Adrenal gland (tissue), 12 donors: ENCODE data around the gene VWA5B2. TPM values are rescaled to one million over a fixed set of nuclear protein-coding genes. Genes with fewer than 3 reads are reported as not detected.

Source experiments
- DNase-seq, 7 donors: peaks; one replicate each; pipeline ENCODE4 v3.0.0-alpha.2; 2019 to 2020
- H3K27ac ChIP-seq, 5 donors: fragments of 200-600 bp; sonication (generic) in 4 of 5; 1 replicate in 3 of 5; 2 replicates in 2 of 5; pipeline versions ENCODE4 v1.5.1 to v1.8.0; 2016 to 2020; ENCODE audit warnings: mild to moderate bottlenecking in 1 of 5
- H3K27me3 ChIP-seq: fragments of 200-600 bp; 2 replicates; pipeline ENCODE4 v1.8.0; 2021
- H3K36me3 ChIP-seq, 2 donors: fragments of 200-600 bp; replicated peaks in 1 of 2; 1 replicate in 1 of 2; 2 replicates in 1 of 2; pipeline versions ENCODE4 v1.5.1 to v1.8.0; 2018 to 2022
- H3K4me1 ChIP-seq, 2 donors: fragments of 200-600 bp; replicated peaks in 1 of 2; 1 replicate in 1 of 2; 2 replicates in 1 of 2; pipeline versions ENCODE4 v1.5.1 to v1.8.0; 2018 to 2021
- H3K4me3 ChIP-seq, 4 donors: fragments of 200-600 bp; sonication (generic) in 3 of 4; one replicate each; pipeline ENCODE4 v1.5.1; 2016 to 2018
- H3K9me3 ChIP-seq, 3 donors: fragments of 200-600 bp; sonication (generic) in 1 of 3; replicated peaks in 1 of 3; 1 replicate in 2 of 3; 2 replicates in 1 of 3; pipeline versions ENCODE4 v1.5.1 to v1.8.0; 2016 to 2021
- POLR2A ChIP-seq, 2 donors: fragments of 450-650 bp; IDR thresholded peaks; one replicate each; pipeline ENCODE4 v1.6.1; 2017; ENCODE audit warnings: antibody characterized with exemption in 2 of 2, mild to moderate bottlenecking in 2 of 2, moderate library complexity in 1 of 2
- WGBS, 4 donors: extraction: QIAGEN DNeasy Blood & Tissue Kit in 2 of 4; methylation state at CpG; one replicate each; pipeline versions ENCODE4 v1.1.5 to v1.1.7; 2013 to 2017; 5-methylcytosine and 5-hydroxymethylcytosine counted together
- intact Hi-C, 2 donors: fragments of 100-400 bp; cut with DNase I; formaldehyde crosslinking; loops; one replicate each; pipeline versions ENCODE4 v1.14.1 to v1.15.0; 2022 to 2023
- polyA plus RNA-seq, 3 donors: library from polyadenylated mRNA; stranded (reverse); fragments of 200-250 nt in 2 of 3; fragments of 350-450 nt in 1 of 3; fragmentation: Illumina TruSeq in 1 of 3; extraction: RNeasy Lipid Tissue Mini Kit (QIAGEN cat#74804) in 1 of 3; gene quantifications; one replicate each; pipeline ENCODE4 v1.2.3, GENCODE V29; 2013 to 2014
- total RNA-seq, 9 donors: library from RNA; depleted of rRNA in 4 of 9; stranded (reverse); fragments of >200 nt in 4 of 9; fragments of 120-200 nt in 1 of 9; fragmentation: NEBNext Ultra II Directional in 1 of 9; extraction: Animal tissue kit (Norgen Biotek cat#: 25700) in 1 of 9; gene quantifications; one replicate each; pipeline versions ENCODE4 v1.1.0 to v1.2.4, GENCODE V29; 2013 to 2023
- TF ChIP-seq, protein P1 (sequence below), 6 experiments: fragments of 450-650 bp in 4 of 6; fragments of 200-600 bp in 2 of 6; sonication (generic) in 1 of 6; IDR thresholded peaks; 1 replicate in 5 of 6; 2 replicates in 1 of 6; pipeline versions ENCODE4 v1.5.1 to v1.8.0; 2016 to 2021; ENCODE audit warnings: antibody characterized with exemption in 6 of 6, mild to moderate bottlenecking in 2 of 6, moderate library complexity in 1 of 6
- donor health status: healthy with polysubstance abuse.
- donor health status: Bipolar disorder and iron deficiency.
- donor health status: DM: yes; HTN: yes; CAD: no.
- donor health status: DM: no; HTN: no; CAD: no.
- donor health status: DM: no; HTN: no; CAD: no.
- donor health status: DM: yes; HTN: yes; CAD: no.

VWA5B2 gene
- total and polyA plus RNA-seq, 12 donors, result 1.1 to 1,120 (median 65.8) TPM

DNA sequence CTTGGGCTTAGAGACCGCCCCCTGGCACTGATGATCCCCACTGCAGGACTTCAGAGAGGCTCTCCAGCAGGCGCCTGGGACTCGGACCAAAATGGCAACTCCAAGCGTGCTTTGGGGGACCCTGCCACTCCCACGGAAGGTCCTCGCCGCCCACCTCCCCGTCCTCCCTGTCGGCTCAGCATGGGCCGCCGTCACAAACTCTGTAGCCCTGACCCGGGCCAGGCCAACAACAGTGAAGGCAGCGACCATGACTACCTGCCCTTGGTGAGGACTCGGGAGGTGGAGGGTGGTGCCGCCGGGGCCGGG is 11.7 kb downstream of the VWA5B2 start:
- TF ChIP-seq, protein P1, sequence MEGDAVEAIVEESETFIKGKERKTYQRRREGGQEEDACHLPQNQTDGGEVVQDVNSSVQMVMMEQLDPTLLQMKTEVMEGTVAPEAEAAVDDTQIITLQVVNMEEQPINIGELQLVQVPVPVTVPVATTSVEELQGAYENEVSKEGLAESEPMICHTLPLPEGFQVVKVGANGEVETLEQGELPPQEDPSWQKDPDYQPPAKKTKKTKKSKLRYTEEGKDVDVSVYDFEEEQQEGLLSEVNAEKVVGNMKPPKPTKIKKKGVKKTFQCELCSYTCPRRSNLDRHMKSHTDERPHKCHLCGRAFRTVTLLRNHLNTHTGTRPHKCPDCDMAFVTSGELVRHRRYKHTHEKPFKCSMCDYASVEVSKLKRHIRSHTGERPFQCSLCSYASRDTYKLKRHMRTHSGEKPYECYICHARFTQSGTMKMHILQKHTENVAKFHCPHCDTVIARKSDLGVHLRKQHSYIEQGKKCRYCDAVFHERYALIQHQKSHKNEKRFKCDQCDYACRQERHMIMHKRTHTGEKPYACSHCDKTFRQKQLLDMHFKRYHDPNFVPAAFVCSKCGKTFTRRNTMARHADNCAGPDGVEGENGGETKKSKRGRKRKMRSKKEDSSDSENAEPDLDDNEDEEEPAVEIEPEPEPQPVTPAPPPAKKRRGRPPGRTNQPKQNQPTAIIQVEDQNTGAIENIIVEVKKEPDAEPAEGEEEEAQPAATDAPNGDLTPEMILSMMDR (IDR thresholded peaks at IDR 0.05), result no peak
- TF ChIP-seq POLR2A (IDR thresholded peaks at IDR 0.05), result no peak
- Histone ChIP-seq H3K9me3 (no peaks in the 10 kb centered on the region), H3K36me3 (peaks cover 0 to 48% of the 10 kb centered on the region in 2 donors), H3K4me3 (peak overlapping the region in 1 of 4 donors; percentile 23), H3K27me3 (no peaks in the 10 kb centered on the region), H3K27ac (peak overlapping the region in 2 of 5 donors; percentile 66 to 67), H3K4me1 (peaks cover 0 to 20% of the 10 kb centered on the region in 2 donors)
- intact Hi-C loops, result loop anchor here (5.0 to 10.0 kb wide), 2 partner anchors 94 to 346 kb away; no protein-coding TSS in a partner anchor
- no peak for DNase-seq
- 20 to 34% (median 29%) methylated on average over 4 to 17 of the region's 17 CpGs; no CpG with 5 or more reads in 1 of the 4 donors for WGBS, 4 donors

DNA sequence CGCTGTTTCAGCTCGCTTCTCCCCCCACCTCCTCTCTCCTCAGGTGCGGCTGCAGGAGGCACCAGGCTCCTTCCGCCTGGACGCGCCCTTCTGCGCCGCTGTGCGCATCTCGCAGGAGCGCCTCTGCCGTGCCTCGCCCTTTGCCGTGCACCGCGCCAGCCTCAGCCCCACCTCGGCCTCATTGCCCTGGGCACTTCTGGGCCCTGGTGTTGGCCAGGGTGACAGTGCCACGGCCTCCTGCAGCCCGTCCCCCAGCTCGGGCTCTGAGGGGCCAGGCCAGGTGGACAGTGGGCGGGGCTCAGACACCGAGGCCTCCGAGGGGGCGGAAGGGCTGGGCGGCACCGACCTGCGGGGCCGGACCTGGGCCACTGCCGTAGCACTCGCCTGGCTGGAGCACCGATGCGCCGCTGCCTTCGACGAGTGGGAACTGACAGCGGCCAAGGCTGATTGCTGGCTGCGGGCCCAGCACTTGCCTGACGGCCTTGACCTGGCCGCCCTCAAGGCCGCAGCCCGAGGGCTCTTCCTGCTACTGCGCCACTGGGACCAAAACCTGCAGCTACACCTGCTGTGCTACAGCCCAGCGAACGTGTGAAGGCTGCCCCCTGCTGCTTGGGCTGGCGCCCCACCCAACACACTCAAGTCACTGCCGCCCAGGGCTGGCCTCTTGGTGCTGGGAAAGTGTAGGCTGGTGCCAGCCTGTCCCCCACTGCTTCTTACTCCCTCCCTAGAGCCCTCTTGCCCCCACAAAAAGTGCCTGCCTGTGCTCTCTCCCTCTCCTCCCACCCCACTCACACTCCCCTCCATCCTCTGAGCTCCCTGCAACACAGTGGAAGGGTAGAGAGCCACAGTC is 12.3 kb downstream of the VWA5B2 start:
- intact Hi-C loops, result loop anchor here (5.0 to 10.0 kb wide), 2 partner anchors 94 to 347 kb away; no protein-coding TSS in a partner anchor
- H3K36me3 ChIP-seq, result peaks cover 0 to 44% of the 10 kb centered on the region in 2 donors
- H3K27me3 ChIP-seq, result no peaks in the 10 kb centered on the region
- peak overlapping the region in 1 of 4 donors; percentile 23 for H3K4me3 ChIP-seq
- DNase-seq, result peak; percentile 75 to 91 (median 86)
- H3K4me1 ChIP-seq, result peaks cover 0 to 20% of the 10 kb centered on the region in 2 donors
- 18 to 43% (median 29%) methylated on average over 6 to 46 of the region's 46 CpGs for WGBS, 4 donors
- no peaks in the 10 kb centered on the region for H3K9me3 ChIP-seq
- peak in 1 of 2 donors; percentile 25 for TF ChIP-seq POLR2A (IDR thresholded peaks at IDR 0.05)
- TF ChIP-seq, protein P1 (IDR thresholded peaks at IDR 0.05), result peak; percentile 38 to 80 (median 73)
- peak overlapping the region in 2 of 5 donors; percentile 66 to 67 for H3K27ac ChIP-seq

DNA sequence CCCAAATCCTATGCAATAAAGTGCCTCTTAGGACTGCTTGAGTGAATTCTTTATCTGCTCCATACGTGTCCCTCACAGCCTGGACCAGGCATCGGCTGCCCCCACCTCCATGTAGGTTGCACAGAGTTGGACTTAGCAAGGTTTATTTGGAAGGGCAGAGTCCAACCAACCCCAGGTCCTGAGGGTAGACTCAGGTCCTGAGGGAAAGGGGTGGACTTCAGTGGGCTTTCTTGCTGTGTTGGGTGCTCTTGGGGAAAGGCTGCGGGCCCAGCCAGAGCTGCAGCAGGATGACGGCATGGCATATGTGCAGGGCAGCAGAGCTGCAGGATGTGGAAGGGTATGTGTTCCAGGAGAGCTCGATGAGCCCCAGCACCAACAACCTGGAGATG is 12.9 kb downstream of the VWA5B2 start:
- Histone ChIP-seq H3K9me3 (no peaks in the 10 kb centered on the region), H3K4me3 (no peak overlapping the region), H3K27ac (peak overlapping the region in 1 of 5 donors; percentile 67), H3K4me1 (peaks cover 0 to 20% of the 10 kb centered on the region in 2 donors), H3K27me3 (no peaks in the 10 kb centered on the region), H3K36me3 (peaks cover 0 to 44% of the 10 kb centered on the region in 2 donors)
- intact Hi-C loops, result loop anchor here (5.0 to 10.0 kb wide), 2 partner anchors 95 to 347 kb away; no protein-coding TSS in a partner anchor
- TF ChIP-seq, protein P1 (IDR thresholded peaks at IDR 0.05), result no peak
- no peak for TF ChIP-seq POLR2A (IDR thresholded peaks at IDR 0.05)
- 64 to 77% (median 68%) methylated on average over 3 to 5 of the region's 5 CpGs for WGBS, 4 donors
- no peak for DNase-seq
